CD4-positive, alpha-beta T cell treated with Interleukin-4 for 1 hour (primary cell): ENCODE data around the gene RAD54L.
"Not testable (repeated sequence)": the region's sequence is repeated elsewhere in the genome, so short reads cannot be mapped to it uniquely, and the experiment has no call there.

Experiments used
- DNase-seq, 2 donors: peaks; one replicate each; pipeline ENCODE4 v3.0.0-alpha.2; 2020 to 2022

RAD54L gene

DNA sequence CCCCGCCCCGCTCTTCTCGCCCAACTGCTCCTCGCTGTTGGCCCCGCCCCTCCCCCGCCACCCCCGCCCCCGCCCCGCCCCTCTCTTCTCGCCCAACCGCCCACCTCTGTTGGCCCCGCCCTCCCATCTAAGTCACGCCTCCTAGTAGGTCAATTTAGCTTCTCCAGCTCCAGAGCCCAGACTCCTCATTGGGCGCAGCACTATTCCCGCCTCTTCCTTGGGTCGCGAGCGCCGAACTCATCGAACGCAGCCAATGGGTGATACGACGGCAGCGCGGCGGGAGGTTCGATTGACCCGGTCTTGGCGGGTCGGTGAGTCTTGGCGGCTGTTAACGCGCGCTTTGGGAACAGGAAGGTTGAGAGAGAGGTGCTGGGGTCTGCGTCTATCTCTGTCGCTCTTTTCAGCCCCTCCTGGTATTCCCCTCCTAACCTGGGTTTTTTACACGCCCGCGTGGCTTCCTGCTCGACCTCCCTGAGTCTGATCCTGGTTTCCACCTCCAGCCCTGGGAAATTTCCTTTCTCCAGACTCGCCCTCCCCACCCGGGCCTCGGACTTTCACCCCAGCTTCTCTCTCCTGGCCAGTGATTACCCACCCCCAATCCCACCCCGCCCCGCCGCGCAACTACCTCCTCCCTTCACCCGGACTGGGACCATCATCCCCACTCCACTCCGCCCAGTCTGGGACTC lies at the start of gene RAD54L:
Gene RAD54L (plus strand): TSS at position 328 of the 686 bp plus-strand sequence. CDS start 643 bp downstream, outside the sequence.
- DNase-seq = peak; percentile 98

DNA sequence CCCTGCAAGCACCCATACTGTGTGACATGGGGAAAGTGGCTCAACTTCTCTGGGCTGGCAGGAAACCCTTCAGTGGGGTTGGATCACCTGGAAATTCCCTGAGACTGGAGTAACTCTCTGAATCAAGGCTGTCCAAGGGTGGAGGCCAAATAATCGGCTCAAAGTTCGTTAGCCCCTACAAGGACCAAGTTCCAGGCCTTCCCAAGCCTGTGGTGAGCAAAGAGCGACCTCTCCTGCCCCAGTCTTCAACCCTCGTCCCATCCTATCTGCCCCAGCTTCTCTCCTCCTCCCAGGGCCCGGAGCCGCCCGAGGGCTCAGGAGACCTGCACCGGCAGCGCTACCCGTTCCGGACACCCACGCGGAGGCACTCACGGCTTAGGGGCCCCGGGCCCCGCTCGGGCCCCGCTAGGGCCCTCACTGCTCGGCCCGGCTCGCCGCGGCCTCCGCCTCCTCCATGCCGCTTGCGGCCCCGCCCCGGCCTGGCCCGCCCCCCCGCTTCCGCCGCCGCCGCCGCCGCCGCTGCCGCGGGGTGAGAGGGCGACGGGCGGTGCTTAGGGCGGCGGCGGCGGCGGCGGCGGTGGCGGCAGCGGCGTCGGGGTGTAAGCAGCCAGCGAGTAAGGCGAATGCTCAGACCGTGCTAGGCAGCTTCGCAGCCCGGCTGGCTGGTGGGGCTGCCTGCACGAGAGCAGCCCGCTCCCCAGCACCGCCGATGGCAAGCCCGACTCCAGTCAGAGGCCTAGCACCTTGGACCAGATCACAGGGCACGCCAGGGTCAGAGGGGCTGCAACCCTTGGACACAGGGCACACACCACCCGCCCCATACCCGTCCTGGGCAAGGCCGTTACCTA lies 49.4 kb upstream of the RAD54L start, which contains the start of gene POMGNT1:
Gene POMGNT1 (minus strand): TSS at position 471 of the 848 bp plus-strand sequence. CDS start 613 bp downstream, outside the sequence.
- DNase-seq = peak; percentile 67 to 77

DNA sequence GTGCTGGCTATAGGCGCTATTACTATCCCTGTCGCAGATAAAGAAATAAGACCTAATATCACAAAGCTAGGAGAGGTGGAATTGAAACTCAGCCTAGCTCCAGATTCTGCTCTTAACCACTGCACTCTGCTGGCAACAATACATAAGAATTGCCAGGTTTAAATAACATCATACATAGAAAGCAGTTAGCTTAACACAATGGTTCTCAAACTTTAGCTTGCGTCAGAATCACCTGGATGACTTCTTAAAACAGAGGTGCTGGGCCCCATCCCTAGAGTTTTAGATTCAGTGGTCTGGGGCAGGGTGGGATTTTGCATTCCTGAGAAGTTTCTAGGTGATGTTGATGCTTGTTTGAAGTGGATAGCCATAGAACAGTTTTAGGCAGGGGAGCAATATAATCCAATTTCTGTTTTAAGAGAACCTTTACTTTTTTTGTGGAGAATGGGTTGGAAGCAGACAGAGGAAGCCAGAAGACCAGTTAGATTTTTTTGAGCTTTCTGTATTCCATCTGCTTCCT lies 48.3 kb upstream of the RAD54L start:
- no peak for DNase-seq

DNA sequence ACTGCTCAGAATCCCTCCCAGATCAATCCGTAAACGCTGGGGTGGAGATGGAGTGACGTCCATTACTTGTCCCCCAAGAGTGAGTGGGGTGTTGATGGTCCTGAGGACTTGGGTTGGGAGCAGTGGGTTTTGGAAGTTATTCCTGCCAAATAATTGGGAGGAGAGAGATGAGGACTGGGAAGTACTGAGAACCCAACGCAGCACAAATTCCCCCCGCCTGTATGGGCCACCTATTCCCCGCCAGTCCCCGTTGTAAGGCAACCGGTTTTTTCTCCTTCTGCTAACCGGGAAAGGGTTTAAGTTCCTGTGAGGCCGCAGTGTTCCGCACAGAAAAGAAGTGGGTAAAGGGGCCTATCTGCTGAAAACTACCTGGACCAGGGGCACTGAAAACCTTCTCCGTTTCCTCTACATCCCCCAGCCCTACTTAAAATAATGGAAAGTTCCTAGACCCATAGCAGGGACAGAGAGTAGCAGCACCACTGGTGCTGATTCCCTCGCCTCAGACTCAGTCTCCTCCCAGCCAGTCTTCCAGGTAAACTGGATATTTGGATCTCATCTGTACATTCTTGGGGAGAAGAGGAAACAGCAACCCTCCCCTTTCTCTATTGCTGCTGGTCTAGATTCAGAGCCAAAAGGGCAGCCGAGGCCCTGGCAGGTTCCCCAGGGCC lies 43.7 kb upstream of the RAD54L start:
- no peak for DNase-seq

DNA sequence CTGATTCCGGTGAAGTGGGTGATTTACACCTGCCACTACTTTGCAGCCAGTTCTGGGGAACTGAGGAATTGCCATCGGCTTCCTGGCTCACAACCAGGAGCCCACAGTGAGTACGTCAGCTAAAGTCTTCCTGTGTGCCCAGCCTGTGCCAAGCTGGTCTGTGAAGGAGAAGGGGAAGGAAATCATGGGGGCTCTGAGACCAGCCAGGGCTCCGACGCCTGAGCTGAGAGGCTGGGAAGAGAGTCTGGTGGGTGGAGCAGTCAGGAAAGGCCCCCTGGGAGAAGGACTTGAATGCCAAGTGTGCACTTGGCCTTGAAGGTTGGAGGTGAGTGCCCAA lies 43.2 kb upstream of the RAD54L start:
- DNase-seq = no peak

DNA sequence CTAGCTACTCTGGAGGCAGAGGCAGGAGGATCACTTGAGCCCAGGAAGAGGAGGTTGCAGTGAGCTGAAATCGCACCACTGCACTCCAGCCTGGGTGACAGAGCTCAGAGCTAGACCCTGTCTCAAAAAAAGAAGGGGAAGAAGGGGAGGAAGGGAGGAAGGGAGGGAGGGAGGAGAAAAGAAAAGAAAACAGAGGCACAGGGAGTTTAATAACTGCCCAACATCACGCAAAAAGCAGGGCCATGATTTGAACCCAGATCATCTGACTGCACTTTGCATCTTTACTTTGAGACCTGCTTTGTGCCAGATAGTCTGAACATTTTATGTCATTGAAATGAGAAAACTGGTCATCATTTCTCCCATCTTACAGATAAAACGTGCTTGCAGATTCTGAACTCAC lies 42.4 kb upstream of the RAD54L start:
- DNase-seq = no peak

DNA sequence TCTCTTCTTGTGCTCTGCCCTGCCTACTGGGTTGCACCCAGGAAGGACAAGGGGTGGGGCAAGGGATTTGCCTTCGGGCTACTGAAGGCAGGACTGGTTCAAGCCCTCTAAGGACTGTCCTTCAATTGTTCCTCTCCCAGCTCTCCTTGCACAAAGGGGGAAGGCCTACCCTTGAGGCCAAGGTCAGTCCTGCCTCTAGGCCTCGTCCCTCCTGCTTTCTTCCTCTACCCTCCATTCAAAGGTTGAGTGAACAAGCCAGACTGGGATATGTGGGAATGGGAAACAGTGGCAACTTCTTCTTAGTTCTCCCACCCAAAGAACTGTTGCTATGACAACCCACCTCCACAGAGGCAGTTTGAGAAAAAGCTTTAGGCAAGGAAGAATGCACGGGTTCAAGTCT lies 41.8 kb upstream of the RAD54L start:
- no peak for DNase-seq

DNA sequence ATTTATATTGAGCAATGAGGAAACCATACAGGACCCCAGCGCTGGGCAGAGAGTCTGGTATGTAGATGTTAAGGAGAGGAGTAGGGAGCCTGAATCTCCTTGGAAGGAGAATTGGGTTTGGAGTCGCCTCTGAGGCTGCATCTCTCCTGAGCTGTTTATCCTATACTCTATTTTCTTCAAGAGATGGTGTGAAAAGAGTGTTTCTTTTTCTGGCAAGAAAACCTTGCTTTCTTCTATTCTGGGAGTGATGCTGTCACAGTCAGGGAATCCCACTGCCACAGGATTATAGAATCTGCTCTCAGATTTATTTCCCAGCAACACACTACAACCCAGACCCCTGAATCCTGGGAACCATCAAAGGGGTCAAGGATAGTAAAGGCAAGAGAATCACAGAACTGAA lies 41.2 kb upstream of the RAD54L start:
- no peak for DNase-seq

DNA sequence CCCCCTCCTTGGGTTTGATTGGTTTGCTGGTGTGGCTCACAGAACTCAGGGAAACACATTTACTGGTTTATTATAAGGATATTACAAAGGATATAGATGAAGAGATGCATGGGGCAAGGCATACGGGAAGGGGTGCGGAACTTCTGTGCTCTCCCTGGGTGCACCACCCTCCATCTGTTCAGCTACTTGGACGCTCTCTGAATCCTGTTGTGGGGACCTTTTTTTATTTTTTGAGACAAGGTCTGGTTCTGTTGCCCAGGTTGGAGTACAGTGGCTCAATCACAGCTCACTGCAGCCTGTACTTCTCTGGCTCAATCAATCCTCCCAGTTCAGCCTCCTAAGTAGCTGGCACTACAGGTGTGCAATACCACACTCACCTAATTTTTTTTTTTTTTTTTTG lies 37.0 kb upstream of the RAD54L start:
- DNase-seq = no peak

DNA sequence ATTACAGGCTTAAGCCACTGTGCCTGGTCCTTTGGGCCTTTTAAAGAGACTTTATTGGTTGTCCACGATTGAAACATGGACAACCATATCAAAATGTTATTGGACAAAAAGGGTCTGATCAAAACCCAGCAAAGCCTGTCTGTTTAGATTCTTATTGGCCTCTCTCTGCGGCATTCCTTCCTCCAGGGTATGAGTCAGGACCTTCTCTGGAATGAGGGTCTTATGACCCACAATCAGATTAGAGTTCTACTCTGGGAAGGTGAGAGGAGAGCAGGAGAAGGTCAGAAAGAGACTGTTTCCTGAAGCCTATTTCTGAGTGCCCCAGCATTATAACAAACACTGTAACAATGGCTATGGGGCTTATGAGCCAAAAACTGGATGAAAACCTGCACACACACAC lies 36.5 kb upstream of the RAD54L start:
- DNase-seq = no peak

DNA sequence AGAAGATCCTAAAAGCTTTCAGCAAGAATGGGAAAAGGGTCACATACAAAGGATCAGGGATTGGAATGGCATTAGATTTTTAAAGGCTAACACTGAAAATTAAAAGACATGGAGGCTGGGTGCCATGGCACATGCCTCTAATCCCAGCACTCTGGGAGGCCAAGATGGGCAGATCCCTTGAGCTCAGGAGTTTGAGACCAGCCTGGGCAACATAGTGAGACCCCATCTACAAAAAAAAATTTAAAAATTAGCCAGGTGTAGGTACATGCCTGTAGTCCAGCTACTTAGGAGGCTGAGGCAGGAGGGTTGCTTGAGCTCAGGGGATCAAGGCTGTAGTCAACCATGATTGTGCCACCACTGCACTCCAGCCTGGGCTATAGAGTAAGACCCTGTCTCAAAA lies 32.1 kb upstream of the RAD54L start:
- no peak for DNase-seq

DNA sequence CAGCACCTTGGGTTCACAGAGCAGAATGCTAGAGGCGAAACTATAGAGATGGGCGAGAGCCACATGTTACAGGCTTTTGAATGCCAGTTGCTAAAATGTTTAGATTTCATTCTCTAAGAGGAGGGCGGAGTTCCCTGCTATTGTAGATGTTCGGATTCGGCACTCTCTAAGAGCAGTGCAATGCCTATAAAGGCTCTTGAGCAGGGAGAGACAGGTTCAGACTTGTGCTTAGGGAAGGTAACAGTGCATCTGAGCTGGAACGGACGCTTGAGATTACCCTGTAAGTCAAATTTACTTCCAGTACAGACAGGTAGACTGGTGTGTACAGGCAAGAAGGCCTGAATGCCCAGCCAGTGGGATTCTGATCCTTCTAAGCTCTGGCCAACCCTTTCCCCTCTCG lies 29.1 kb upstream of the RAD54L start:
- no peak for DNase-seq

DNA sequence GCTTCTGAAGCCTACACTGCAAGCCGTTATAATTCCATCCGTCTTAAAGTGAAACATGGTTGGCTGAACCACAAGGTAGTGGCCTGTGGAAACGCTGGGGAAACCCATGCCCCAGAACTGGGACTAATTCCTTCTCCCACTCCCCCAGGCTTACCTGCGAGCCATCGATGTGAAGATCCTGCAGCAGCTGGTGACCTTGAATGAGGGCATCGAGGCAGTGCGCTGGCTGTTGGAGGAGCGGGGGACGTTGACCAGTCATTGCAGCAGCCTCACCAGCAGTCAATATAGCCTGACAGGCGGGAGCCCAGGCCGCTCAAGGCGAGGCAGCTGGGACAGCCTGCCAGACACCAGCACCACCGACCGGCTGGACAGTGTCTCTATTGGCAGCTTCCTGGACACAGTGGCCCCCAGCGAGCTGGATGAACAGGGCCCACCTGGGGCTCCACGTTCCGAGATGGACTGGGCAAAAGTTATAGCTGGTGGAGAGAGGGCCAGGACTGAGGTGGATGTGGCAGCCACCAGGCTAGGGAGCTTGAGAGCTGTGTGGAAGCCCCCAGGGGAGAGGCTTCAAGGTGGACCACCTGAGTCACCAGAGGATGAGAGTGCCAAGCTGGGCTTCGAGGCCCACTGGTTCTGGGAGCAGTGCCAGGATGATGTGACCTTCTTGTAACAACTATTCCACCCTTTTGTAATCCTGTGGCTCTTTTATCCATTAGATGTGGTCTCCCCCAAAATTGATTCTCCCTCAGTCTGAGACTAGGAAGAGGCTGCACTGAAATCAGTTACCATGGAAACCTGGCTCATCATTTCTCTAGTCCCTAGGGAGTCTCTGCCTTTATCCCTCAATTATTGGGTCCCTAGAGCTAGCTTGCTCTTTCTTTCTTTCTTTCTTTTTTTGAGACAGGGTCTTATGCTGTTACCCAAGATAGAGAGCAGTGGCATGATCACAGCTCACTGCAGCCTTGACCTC lies 27.7 kb upstream of the RAD54L start:
- DNase-seq = no peak

DNA sequence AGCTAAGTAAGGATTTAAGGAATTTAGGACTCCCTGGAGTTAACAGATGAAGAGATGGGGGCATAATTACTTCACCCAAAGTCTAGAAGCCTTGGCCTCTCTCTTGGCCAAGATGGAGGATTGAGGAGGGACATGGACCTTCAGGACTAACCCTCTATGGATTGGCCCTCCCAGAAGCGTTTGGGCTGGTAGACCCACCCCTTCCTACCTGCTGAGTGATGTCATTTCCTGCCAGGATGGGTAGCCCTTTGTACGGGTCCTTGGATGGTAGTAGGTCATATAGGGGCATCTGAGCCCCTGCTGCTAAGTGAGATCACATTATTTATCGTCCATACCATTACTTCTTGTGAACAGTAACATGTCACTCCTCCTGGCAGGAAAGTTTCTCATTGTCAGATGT lies 26.8 kb upstream of the RAD54L start:
- no peak for DNase-seq

DNA sequence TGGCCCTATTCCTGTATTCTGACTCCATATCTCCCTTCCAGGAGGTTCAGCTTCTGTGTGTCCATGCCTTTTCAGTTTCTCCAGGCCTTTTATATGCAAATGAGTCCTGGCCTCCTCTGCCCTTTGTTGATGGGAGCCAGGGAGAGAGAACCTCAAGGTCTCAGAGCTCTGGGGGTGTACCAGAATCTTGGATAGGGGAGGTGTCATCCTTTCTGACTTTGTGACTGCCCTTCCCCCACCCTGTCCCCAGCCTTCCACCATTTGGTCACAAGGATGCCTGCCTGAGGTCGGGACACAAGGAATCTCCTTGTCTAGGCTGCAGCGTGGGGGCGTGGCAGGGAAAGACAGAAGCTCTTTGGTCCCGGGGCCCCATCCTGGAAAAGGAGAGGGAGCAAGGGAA lies 25.8 kb upstream of the RAD54L start:
- DNase-seq = no peak

DNA sequence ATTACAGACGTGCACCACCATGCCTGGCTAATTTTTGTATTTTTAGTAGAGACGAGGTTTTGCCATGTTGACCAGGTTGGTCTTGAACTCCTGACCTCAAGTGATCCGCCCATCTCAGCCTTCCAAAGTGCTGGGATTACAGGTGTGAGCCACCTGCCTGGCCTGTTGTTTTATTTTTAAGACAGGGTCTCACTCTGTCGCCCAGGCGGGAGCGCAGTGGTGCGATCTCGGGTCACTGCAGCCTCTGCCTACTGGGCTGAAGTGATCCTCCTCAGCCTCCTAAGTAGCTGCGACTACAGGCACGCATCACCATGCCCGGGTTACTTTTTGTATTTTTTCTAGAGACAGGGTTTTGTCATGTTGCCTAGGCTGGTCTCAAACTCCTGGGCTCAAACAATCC lies 24.5 kb upstream of the RAD54L start:
- not testable (repeated sequence) for DNase-seq

DNA sequence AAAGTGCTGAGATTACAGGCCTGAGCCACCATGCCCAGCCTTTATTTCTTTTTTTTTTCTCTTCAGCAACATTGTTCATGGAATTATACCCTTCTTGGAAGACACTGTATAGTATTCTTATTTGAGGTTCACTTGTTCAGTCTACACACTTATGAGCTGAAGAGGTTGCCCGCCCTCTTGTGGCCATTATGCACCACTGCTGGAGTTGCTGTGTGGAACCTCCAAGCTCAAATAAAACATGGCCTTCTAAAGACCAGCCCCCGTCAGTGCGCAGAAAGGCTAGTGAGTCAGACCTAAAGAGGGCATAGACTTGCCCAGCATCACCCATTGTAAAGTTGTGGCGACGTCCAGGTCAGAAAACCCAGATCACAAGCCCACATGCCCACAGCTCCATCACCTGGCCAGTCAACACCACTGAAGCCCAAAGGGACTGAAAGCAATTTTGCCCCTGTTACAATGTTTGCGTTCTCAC lies 24.1 kb upstream of the RAD54L start:
- peak; percentile 59 to 67 for DNase-seq

DNA sequence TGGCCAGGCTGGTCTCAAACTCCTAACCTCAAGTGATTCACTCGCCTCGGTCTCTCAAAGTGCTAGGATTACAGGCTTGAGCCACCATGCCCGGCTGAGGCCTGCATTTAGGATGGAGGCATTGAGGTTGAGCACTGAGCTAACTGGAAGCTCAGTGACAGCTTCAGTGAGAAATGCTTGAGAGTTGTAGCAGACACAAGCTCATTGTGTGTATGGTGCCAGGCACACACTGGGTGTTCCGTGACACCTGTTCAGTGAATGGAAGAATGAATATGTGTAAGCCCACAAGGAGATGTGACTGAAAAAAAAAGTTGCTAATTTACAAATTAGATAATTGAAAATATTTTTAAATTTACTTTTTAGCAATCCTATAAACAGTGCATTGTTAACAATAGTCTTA lies 22.6 kb upstream of the RAD54L start:
- no peak for DNase-seq

DNA sequence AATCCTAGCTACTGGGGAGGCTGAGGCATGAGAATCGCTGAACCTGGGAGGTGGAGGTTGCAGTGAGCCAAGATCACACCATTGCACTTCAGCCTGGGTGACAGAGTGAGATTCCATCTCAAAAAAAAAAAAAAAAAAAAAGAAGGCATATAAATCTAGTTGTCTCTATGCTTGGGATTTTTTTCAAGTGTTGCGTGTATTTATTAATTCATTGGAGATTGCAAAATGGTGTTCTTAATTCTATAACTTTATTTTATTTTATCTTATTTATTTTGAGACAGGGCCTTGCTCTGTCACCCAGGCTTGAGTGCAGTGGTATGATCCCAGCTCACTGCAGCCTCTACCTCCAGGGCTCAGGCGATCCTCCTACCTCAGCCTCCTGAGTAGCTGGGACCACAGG lies 16.3 kb upstream of the RAD54L start:
- DNase-seq = not testable (repeated sequence)

DNA sequence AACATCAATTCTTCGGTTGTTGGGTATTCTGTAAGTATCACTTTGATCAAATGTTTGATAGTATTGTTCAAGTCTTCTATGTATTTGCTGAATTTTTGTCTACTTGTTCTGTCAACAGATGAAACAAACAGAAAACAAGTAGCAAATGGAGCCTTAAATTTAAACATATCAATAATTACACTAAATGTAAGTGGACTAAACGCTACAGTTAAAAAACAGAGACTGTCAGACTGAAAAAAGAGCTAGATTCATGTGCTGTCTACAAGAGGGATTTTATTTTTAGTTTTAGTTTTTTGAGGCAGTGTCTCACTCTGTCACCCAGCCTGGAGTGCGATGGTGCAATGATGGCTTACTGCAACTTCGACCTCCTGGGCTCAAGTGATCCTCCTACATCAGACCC lies 10.7 kb upstream of the RAD54L start:
- DNase-seq = no peak

DNA sequence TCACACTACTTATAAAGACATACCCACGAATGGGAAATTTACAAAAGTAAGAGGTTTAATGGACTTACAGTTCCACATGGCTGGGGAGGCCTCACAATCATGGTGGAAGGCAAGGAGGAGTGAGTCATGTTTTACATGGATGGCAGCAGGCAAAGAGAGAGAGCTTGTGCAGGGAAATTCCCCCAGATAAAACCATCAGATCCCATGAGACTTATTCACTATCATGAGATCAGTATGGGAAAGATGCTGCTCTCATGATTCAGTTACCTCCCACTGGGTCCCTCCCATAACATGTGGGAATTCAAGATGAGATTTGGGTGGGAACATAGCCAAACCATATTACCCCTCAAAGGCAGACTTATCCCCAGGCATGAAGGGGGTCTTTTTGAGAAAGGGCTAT lies 8.7 kb upstream of the RAD54L start:
- DNase-seq = not testable (repeated sequence)

DNA sequence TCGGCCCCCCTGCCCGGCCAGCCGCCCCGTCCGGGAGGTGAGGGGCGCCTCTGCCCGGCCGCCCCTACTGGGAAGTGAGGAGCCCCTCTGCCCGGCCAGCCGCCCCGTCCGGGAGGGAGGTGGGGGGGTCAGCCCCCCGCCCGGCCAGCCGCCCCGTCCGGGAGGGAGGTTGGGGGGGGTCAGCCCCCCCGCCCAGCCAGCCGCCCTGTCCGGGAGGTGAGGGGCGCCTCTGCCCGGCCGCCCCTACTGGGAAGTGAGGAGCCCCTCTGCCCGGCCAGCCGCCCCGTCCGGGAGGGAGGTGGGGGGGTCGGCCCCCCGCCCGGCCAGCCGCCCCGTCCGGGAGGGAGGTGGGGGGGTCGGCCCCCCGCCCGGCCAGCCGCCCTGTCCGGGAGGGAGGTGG lies 5.8 kb upstream of the RAD54L start:
- DNase-seq = not testable (repeated sequence)
